Peyer's patch (tissue), 4 donors: ENCODE results near the gene MBD3. TPM values are rescaled to one million over a fixed set of nuclear protein-coding genes. Genes with fewer than 3 reads are reported as not detected.
A peak's percentile ranks its signal among the peaks of the same experiment; 100 is the strongest.

Experiments
- DNase-seq, 3 donors: peaks; one replicate each; pipeline ENCODE4 v3.0.0-alpha.2; 2017 to 2019
- H3K27ac ChIP-seq, 4 donors: fragments of 200-600 bp; sonication (generic); one replicate each; pipeline ENCODE4 v1.5.1; 2016 to 2019
- H3K27me3 ChIP-seq, 2 donors: fragments of 200-600 bp; sonication (generic); one replicate each; pipeline ENCODE4 v1.5.1; 2019
- H3K36me3 ChIP-seq, 3 donors: fragments of 200-600 bp; sonication (generic); one replicate each; pipeline ENCODE4 v1.5.1; 2016 to 2019
- H3K4me1 ChIP-seq, 4 donors: fragments of 200-600 bp; sonication (generic); one replicate each; pipeline ENCODE4 v1.5.1; 2016 to 2019
- H3K4me3 ChIP-seq, 4 donors: fragments of 200-600 bp; sonication (generic); 1 replicate in 3 of 4; 2 replicates in 1 of 4; pipeline ENCODE4 v1.5.1; 2016 to 2019; ENCODE audit warnings: mild to moderate bottlenecking in 1 of 4
- H3K9me3 ChIP-seq, 4 donors: fragments of 200-600 bp; sonication (generic); one replicate each; pipeline ENCODE4 v1.5.1; 2016 to 2019; ENCODE audit warnings: mild to moderate bottlenecking in 1 of 4
- CTCF ChIP-seq, 6 experiments: fragments of 450-650 bp in 4 of 6; fragments of 200-600 bp in 2 of 6; sonication (generic) in 1 of 6; IDR thresholded peaks; one replicate each; pipeline ENCODE4 v1.5.1; 2017 to 2019; ENCODE audit warnings: antibody characterized with exemption in 6 of 6, mild to moderate bottlenecking in 3 of 6, moderate library complexity in 1 of 6
- POLR2A ChIP-seq, 2 donors: fragments of 450-650 bp; IDR thresholded peaks; one replicate each; pipeline ENCODE4 v1.5.1; 2017; ENCODE audit warnings: antibody characterized with exemption in 2 of 2, mild to moderate bottlenecking in 2 of 2, moderate library complexity in 2 of 2
- total RNA-seq, 4 donors: library from RNA; depleted of rRNA; stranded (reverse); fragments of >200 nt; gene quantifications; one replicate each; pipeline ENCODE4 v1.1.0, GENCODE V29; 2016

MBD3 gene
- total RNA-seq, 4 donors from 2014 or later, result 58.7 to 110 (median 81.6) TPM

GRCh38 chr19:1567848-1568227, 24.8 kb downstream of the MBD3 start:
- TF ChIP-seq POLR2A (IDR thresholded peaks at IDR 0.05) (no peak), CTCF (IDR thresholded peaks at IDR 0.05) (no peak)
- no peaks in the 10 kb centered on the region for H3K9me3 ChIP-seq
- no peaks in the 10 kb centered on the region for H3K27me3 ChIP-seq
- DNase-seq, result no peak
- H3K4me3 ChIP-seq, result peak overlapping the region in 3 of 4 donors; percentile 52 to 84 (median 68)
- H3K4me1 ChIP-seq, result peaks cover 0 to 17% (median 9%) of the 10 kb centered on the region in 4 donors
- H3K27ac ChIP-seq, result peak overlapping the region in 1 of 4 donors; percentile 86
- H3K36me3 ChIP-seq, result no peaks in the 10 kb centered on the region

GRCh38 chr19:1567116-1567847, 25.4 kb downstream of the MBD3 start:
- Histone ChIP-seq H3K27me3 (no peaks in the 10 kb centered on the region), H3K4me1 (peaks cover 0 to 17% (median 9%) of the 10 kb centered on the region in 4 donors), H3K36me3 (no peaks in the 10 kb centered on the region), H3K9me3 (no peaks in the 10 kb centered on the region), H3K27ac (peak overlapping the region; percentile 68 to 86 (median 80)), H3K4me3 (peak overlapping the region; percentile 49 to 84 (median 60))
- peak in 1 of 3 donors; percentile 66 for DNase-seq
- TF ChIP-seq POLR2A (IDR thresholded peaks at IDR 0.05) (no peak), CTCF (IDR thresholded peaks at IDR 0.05) (no peak)

- no peaks in the 10 kb centered on the region for H3K9me3 ChIP-seq
- H3K27me3 ChIP-seq, result no peaks in the 10 kb centered on the region
- no peaks in the 10 kb centered on the region for H3K36me3 ChIP-seq
- peaks cover 0 to 17% (median 9%) of the 10 kb centered on the region in 4 donors for H3K4me1 ChIP-seq
- TF ChIP-seq CTCF (IDR thresholded peaks at IDR 0.05), result no peak
- peak in 1 of 2 donors; percentile 45 for TF ChIP-seq POLR2A (IDR thresholded peaks at IDR 0.05)
- H3K4me3 ChIP-seq, result peak overlapping the region; percentile 49 to 84 (median 60)
- H3K27ac ChIP-seq, result peak overlapping the region; percentile 68 to 86 (median 80)
- peak in 2 of 3 donors; percentile 61 to 71 for DNase-seq
Measured at GRCh38 chr19:1566392-1567115, 26.1 kb downstream of the MBD3 start.

GRCh38 chr19:1563251-1563650, 29.4 kb downstream of the MBD3 start:
- no peak overlapping the region for H3K4me3 ChIP-seq
- H3K36me3 ChIP-seq, result no peaks in the 10 kb centered on the region
- H3K27me3 ChIP-seq, result no peaks in the 10 kb centered on the region
- no peak for DNase-seq
- H3K27ac ChIP-seq, result no peak overlapping the region
- H3K4me1 ChIP-seq, result peaks cover 0 to 9% (median 4%) of the 10 kb centered on the region in 4 donors
- H3K9me3 ChIP-seq, result no peaks in the 10 kb centered on the region
- TF ChIP-seq POLR2A (IDR thresholded peaks at IDR 0.05) (no peak), CTCF (IDR thresholded peaks at IDR 0.05) (no peak)

- peaks cover 0 to 9% (median 0%) of the 10 kb centered on the region in 4 donors for H3K4me1 ChIP-seq
- no peak overlapping the region for H3K4me3 ChIP-seq
- H3K9me3 ChIP-seq, result no peaks in the 10 kb centered on the region
- TF ChIP-seq POLR2A (IDR thresholded peaks at IDR 0.05), result no peak
- no peak for TF ChIP-seq CTCF (IDR thresholded peaks at IDR 0.05)
- DNase-seq, result no peak
- H3K27me3 ChIP-seq, result no peaks in the 10 kb centered on the region
- no peak overlapping the region for H3K27ac ChIP-seq
- H3K36me3 ChIP-seq, result peaks cover 0 to 3% (median 0%) of the 10 kb centered on the region in 3 donors
Measured at GRCh38 chr19:1561236-1561842, 31.3 kb downstream of the MBD3 start.
